GM06990 (cell line): ENCODE data around the gene MIGA1.
"Not testable (repeated sequence)": the region's sequence is repeated elsewhere in the genome, so short reads cannot be mapped to it uniquely, and the experiment has no call there.

ENCODE experiments used
- DNase-seq: peaks from one replicate; pipeline ENCODE4 v3.0.0-alpha.2; 2011; ENCODE audit not compliant: insufficient read length; ENCODE audit errors: extremely low read depth
- H3K27me3 ChIP-seq: replicated peaks from 2 replicates; pipeline ENCODE4 v1.6.0; 2011; ENCODE audit warnings: low read length; ENCODE audit not compliant: control insufficient read depth, insufficient read depth
- H3K36me3 ChIP-seq: 2 replicates; pipeline ENCODE4 v1.5.1; 2011; ENCODE audit warnings: low read length; ENCODE audit not compliant: control insufficient read depth, insufficient read depth
- H3K4me3 ChIP-seq: replicated peaks from 2 replicates; pipeline ENCODE4 v1.5.1; 2011; ENCODE audit warnings: low read depth, mild to moderate bottlenecking, control low read depth, low read length
- CTCF ChIP-seq: IDR thresholded peaks from 2 replicates; pipeline ENCODE4 v1.5.1; 2011; ENCODE audit warnings: low read length, control low read depth, mild to moderate bottlenecking, inconsistent platforms; ENCODE audit not compliant: insufficient read depth, poor library complexity, severe bottlenecking

Gene MIGA1

GRCh38 chr1:77817368-77818209 lies 38.1 kb downstream of the MIGA1 start:
- H3K27me3 ChIP-seq, result no peaks in the 10 kb centered on the region
- DNase-seq, result no peak
- peaks cover 5% of the 10 kb centered on the region for H3K36me3 ChIP-seq

GRCh38 chr1:77820121-77820520 lies 40.7 kb downstream of the MIGA1 start:
- no peak for DNase-seq
- H3K27me3 ChIP-seq, result no peaks in the 10 kb centered on the region
- no peak overlapping the region for H3K4me3 ChIP-seq
- no peak for TF ChIP-seq CTCF
- H3K36me3 ChIP-seq, result peaks cover 2% of the 10 kb centered on the region

More at GRCh38 chr1:77817368-77818209, 38.1 kb downstream of the MIGA1 start:
- TF ChIP-seq CTCF, result no peak
- no peak overlapping the region for H3K4me3 ChIP-seq

GRCh38 chr1:77824079-77824478 lies 44.6 kb downstream of the MIGA1 start:
- Histone ChIP-seq H3K27me3 (no peaks in the 10 kb centered on the region), H3K4me3 (no peak overlapping the region), H3K36me3 (no peaks in the 10 kb centered on the region; the same call in 1 of the 2 replicates)
- no peak for TF ChIP-seq CTCF
- DNase-seq, result no peak

- DNase-seq, result no peak
- H3K27me3 ChIP-seq, result no peaks in the 10 kb centered on the region
- H3K4me3 ChIP-seq, result no peak overlapping the region
- no peak for TF ChIP-seq CTCF
- H3K36me3 ChIP-seq, result no peaks in the 10 kb centered on the region; the same call in 1 of the 2 replicates
These were observed 45.2 kb downstream of the MIGA1 start for GRCh38 chr1:77824694-77825093.

GRCh38 chr1:77825131-77825709 lies 45.8 kb downstream of the MIGA1 start:
- Histone ChIP-seq H3K4me3 (no peak overlapping the region), H3K36me3 (no peaks in the 10 kb centered on the region; the same call in 1 of the 2 replicates)
- peak; percentile 9 for DNase-seq

GRCh38 chr1:77826851-77827250 lies 47.4 kb downstream of the MIGA1 start:
- not testable (repeated sequence) for DNase-seq, H3K27me3 ChIP-seq, H3K4me3 ChIP-seq, H3K36me3 ChIP-seq

More at GRCh38 chr1:77825131-77825709, 45.8 kb downstream of the MIGA1 start:
- no peaks in the 10 kb centered on the region for H3K27me3 ChIP-seq
- TF ChIP-seq CTCF, result peak; percentile 44
